Smooth muscle cell (in vitro differentiated cells): ENCODE data around the gene ZDHHC13. TPM values are rescaled to one million over a fixed set of nuclear protein-coding genes. Genes with fewer than 3 reads are reported as not detected.

Experiments
- DNase-seq: peaks from one replicate; lab custom pipeline; 2025; ENCODE audit not compliant: unreplicated experiment; lab: John Stamatoyannopoulos, UW
- H2AFZ ChIP-seq: fragments of 200-600 bp; sonication (generic); 2 replicates; pipeline ENCODE4 v1.6.0; 2016; ENCODE audit warnings: antibody characterized with exemption, low read depth, mild to moderate bottlenecking
- H3F3A ChIP-seq: fragments of 200-600 bp; sonication (generic); 2 replicates; pipeline ENCODE4 v1.6.0; 2017; ENCODE audit warnings: antibody characterized with exemption, low read depth
- H3K27ac ChIP-seq: fragments of 200-600 bp; sonication (generic); 2 replicates; pipeline ENCODE4 v1.5.1; 2016; ENCODE audit warnings: low read depth, mild to moderate bottlenecking
- H3K27me3 ChIP-seq: fragments of 200-600 bp; sonication (generic); 2 replicates; pipeline ENCODE4 v1.6.1; 2016; ENCODE audit warnings: low read depth, mild to moderate bottlenecking
- H3K36me3 ChIP-seq: fragments of 200-600 bp; sonication (generic); 2 replicates; pipeline ENCODE4 v1.5.1; 2016; ENCODE audit warnings: low read depth
- H3K4me1 ChIP-seq: fragments of 200-600 bp; sonication (generic); 2 replicates; pipeline ENCODE4 v1.5.1; 2016; ENCODE audit warnings: low read depth
- H3K4me2 ChIP-seq: fragments of 200-600 bp; sonication (generic); 2 replicates; pipeline ENCODE4 v1.6.0; 2016; ENCODE audit warnings: mild to moderate bottlenecking
- H3K4me3 ChIP-seq: fragments of 200-600 bp; sonication (generic); 2 replicates; pipeline ENCODE4 v1.5.1; 2016; ENCODE audit warnings: mild to moderate bottlenecking
- H3K79me2 ChIP-seq: fragments of 200-600 bp; sonication (generic); 2 replicates; pipeline ENCODE4 v1.6.0; 2016; ENCODE audit warnings: low read depth, mild to moderate bottlenecking
- H3K9ac ChIP-seq: fragments of 200-600 bp; sonication (generic); 2 replicates; pipeline ENCODE4 v1.6.0; 2016; ENCODE audit warnings: low read depth
- H3K9me3 ChIP-seq: fragments of 200-600 bp; sonication (generic); replicated peaks from 2 replicates; pipeline ENCODE4 v1.5.1; 2016; ENCODE audit warnings: low read depth
- H4K20me1 ChIP-seq: fragments of 200-600 bp; sonication (generic); 2 replicates; pipeline ENCODE4 v1.6.0; 2016; ENCODE audit warnings: low read depth
- WGBS: methylation state at CpG from one replicate; pipeline ENCODE4 v1.1.7; 2016; ENCODE audit warnings: low lambda C conversion rate; 5-methylcytosine and 5-hydroxymethylcytosine counted together
- polyA plus RNA-seq: library from polyadenylated mRNA; unstranded; fragments of >200 nt; fragmentation: Nextera tagmentation; extraction: Ambion mirVana; gene quantifications from 2 replicates; pipeline ENCODE4 v1.2.1, GENCODE V29; 2016
- total RNA-seq: library from RNA; depleted of rRNA; stranded (reverse); fragments of >200 nt; gene quantifications from 2 replicates; pipeline ENCODE4 v1.2.3, GENCODE V29; 2014
- TF ChIP-seq, protein P1 (sequence below): fragments of 200-600 bp; sonication (generic); IDR thresholded peaks from 2 replicates; pipeline ENCODE4 v1.5.1; 2017; ENCODE audit warnings: borderline replicate concordance, mild to moderate bottlenecking, antibody characterized with exemption; ENCODE audit not compliant: insufficient read depth, poor library complexity, severe bottlenecking

Gene ZDHHC13
- total and polyA plus RNA-seq, 2 experiments from 2014 or later: 12.8 to 17.3 TPM

DNA sequence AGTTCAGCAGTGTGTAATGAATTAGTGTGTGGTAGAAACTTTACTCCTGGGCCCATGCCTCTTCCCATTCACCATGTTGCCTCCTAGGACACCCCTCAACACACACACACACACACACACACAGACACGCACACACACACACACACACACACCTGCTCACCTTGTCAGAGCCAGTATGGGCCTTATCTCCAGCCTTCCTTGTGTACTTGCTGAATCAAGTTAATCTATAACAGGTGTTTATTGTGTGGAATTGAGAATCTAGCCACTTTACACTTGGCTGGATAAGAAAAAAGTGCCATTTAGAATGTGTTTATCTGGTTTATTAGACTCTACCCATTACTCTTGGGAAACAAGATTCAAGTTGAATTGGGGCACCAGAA, 14.5 kb upstream of the ZDHHC13 start:
- Histone ChIP-seq H3K79me2 (no peaks in the 10 kb centered on the region), H3K27me3 (peaks cover 7% of the 10 kb centered on the region), H4K20me1 (no peaks in the 10 kb centered on the region), H3F3A (no peaks in the 10 kb centered on the region), H2AFZ (no peak overlapping the region), H3K4me1 (no peaks in the 10 kb centered on the region), H3K4me3 (no peak overlapping the region), H3K27ac (no peak overlapping the region), H3K36me3 (no peaks in the 10 kb centered on the region), H3K9me3 (no peaks in the 10 kb centered on the region), H3K4me2 (no peak overlapping the region), H3K9ac (no peak overlapping the region)
- DNase-seq: no peak
- TF ChIP-seq, protein P1, sequence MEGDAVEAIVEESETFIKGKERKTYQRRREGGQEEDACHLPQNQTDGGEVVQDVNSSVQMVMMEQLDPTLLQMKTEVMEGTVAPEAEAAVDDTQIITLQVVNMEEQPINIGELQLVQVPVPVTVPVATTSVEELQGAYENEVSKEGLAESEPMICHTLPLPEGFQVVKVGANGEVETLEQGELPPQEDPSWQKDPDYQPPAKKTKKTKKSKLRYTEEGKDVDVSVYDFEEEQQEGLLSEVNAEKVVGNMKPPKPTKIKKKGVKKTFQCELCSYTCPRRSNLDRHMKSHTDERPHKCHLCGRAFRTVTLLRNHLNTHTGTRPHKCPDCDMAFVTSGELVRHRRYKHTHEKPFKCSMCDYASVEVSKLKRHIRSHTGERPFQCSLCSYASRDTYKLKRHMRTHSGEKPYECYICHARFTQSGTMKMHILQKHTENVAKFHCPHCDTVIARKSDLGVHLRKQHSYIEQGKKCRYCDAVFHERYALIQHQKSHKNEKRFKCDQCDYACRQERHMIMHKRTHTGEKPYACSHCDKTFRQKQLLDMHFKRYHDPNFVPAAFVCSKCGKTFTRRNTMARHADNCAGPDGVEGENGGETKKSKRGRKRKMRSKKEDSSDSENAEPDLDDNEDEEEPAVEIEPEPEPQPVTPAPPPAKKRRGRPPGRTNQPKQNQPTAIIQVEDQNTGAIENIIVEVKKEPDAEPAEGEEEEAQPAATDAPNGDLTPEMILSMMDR: no peak
- WGBS: 87% methylated on average over 1 of the region's 1 CpG

DNA sequence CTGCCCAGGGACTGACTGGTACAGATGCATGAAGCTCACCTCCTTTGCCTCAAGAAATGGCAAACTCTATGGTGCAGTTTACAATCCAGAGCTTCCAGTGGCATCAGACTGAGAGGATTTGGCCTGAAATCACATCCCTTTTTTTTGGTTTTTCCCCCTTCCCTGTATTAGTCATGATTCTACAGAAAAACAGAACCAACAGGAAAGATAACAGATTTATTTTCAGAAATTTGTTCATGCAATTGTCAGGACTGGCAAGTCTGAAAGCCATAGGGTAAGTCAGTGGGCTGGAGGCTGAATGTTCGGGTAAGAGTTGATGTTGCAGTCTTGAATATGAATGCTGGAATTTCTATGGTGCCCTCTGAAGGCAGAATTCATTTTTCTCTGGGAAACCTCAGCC, 12.0 kb upstream of the ZDHHC13 start:
- Histone ChIP-seq H3F3A (no peaks in the 10 kb centered on the region), H3K9ac (no peak overlapping the region), H3K4me2 (no peak overlapping the region), H2AFZ (no peak overlapping the region), H4K20me1 (no peaks in the 10 kb centered on the region), H3K79me2 (no peaks in the 10 kb centered on the region), H3K27ac (no peak overlapping the region), H3K27me3 (peaks cover 7% of the 10 kb centered on the region), H3K9me3 (no peaks in the 10 kb centered on the region), H3K4me1 (no peaks in the 10 kb centered on the region), H3K36me3 (no peaks in the 10 kb centered on the region), H3K4me3 (no peak overlapping the region)
- no peak for DNase-seq
- WGBS: 84% methylated on average over 1 of the region's 1 CpG
- TF ChIP-seq, protein P1: no peak

DNA sequence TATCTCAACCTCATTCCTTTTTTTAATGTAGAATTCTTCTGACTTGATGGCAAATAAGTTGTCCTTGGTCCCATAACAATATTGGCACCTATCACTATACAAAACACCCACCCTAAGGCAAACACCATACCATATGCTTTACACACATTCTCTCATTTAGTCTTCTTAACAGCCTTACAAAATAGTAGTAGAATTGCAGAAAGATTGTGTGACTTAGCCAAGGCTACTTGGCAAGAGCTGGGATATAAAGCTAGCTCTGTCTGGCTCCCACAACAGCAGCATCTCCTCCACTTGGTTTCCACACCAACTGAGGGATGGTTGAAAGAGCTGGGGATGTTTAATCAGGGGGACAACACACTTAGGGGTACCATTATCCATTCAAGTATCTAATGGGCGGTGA, 9.8 kb upstream of the ZDHHC13 start:
- DNase-seq: no peak
- Histone ChIP-seq H3K4me2 (no peak overlapping the region), H2AFZ (no peak overlapping the region), H3K27ac (no peak overlapping the region), H3K4me1 (no peaks in the 10 kb centered on the region), H4K20me1 (no peaks in the 10 kb centered on the region), H3K9ac (no peak overlapping the region), H3K27me3 (no peaks in the 10 kb centered on the region), H3F3A (no peaks in the 10 kb centered on the region), H3K9me3 (no peaks in the 10 kb centered on the region), H3K79me2 (no peaks in the 10 kb centered on the region), H3K36me3 (no peaks in the 10 kb centered on the region), H3K4me3 (no peak overlapping the region)
- WGBS: 100% methylated on average over 1 of the region's 1 CpG
- TF ChIP-seq, protein P1: no peak

DNA sequence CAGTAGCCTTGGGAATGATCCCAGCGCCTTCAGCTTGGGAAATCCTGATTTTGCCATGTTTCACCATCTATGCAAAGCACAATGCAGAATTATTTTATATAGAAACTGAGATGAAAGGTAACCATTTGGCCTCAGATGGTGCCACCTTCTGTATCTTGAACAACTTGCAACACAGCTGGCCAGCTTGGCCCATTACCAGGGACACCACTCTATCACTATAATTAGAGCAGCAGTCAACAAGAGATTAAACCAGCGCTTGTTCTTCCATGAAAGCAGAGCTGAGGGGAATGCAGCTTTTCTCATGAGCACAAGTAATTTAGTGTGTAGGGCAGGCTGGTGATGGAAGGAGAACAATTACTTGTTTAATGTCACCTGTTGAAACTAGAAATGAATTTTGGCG, 6.7 kb upstream of the ZDHHC13 start:
- no peaks in the 10 kb centered on the region for H3K79me2 ChIP-seq
- H2AFZ ChIP-seq: no peak overlapping the region
- H3F3A ChIP-seq: no peaks in the 10 kb centered on the region
- no peak overlapping the region for H3K9ac ChIP-seq
- no peaks in the 10 kb centered on the region for H3K27me3 ChIP-seq
- no peaks in the 10 kb centered on the region for H4K20me1 ChIP-seq
- no peaks in the 10 kb centered on the region for H3K36me3 ChIP-seq
- H3K4me1 ChIP-seq: no peaks in the 10 kb centered on the region
- no peak overlapping the region for H3K27ac ChIP-seq
- no peak for DNase-seq
- H3K4me2 ChIP-seq: no peak overlapping the region
- no peaks in the 10 kb centered on the region for H3K9me3 ChIP-seq
- H3K4me3 ChIP-seq: no peak overlapping the region
- TF ChIP-seq, protein P1: no peak
- 83% methylated on average over 3 of the region's 3 CpGs for WGBS
